ENCODE results near the gene PPP2R5C.
A peak's percentile ranks its signal among the peaks of the same experiment; 100 is the strongest.
"Not testable (repeated sequence)": the region's sequence is repeated elsewhere in the genome, so short reads cannot be mapped to it uniquely, and the experiment has no call there.

Gene PPP2R5C

DNA sequence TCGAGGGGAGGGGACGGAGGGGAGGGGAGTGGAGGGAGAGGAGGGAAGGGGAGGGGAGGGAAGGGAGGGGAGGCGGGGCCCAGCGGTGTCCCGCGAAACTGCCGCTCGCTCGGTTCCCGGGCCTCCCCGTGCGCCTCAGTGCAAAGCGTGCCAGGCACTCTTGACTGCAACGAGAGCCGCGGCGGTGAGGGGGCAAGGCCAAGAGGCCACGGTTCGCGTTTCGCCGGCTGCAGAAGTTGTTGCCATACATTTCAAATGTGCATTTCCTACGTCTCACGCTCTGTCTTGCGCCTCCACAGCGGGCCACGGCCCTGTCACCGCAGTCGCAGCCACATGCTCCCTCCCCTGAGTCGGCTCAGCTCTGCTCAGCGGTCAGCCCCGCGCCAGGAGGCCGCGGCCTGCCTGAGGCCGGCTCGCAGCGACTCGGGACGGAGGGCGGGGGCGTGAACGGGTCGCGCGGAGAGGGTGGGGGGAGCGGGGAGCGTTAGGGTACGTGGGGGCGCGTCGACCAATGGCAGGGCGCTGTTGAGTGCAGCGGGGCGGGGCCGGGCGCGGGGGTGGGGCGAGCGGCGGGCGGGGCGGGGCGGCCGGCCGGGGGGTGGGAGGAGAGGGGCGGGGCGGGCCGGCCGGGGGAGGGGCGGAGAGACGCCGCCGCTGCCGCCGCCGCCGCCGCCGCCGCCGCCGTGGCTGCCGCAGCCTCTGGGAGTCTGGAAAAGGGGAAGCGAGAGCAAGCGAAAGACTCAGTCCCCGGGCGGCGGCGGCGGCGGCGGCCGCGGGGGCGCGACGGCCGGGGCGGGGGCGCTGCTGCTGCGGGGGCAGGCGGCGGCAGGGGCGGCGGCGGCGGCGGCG lies at the start of gene PPP2R5C:
Gene PPP2R5C, plus strand, starts transcription at position 678 of the 849 bp plus-strand sequence. CDS start 185 bp downstream, outside the sequence.
- DNase-seq (ENCODE audit: low read depth, low spot score), result peak; percentile 53

DNA sequence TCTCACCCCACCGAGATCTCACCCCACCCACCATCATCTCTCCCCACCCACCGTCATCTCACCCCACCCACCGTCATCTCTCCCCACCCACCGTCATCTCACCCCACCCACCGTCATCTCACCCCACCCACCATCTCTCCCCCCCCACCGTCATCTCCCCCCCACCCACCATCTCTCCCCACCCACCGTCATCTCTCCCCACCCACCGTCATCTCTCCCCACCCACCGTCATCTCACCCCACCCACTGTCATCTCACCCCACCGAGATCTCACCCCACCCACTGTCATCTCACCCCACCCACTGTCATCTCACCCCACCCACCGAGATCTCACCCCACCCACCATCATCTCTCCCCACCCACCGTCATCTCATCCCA lies 49.7 kb upstream of the PPP2R5C start:
- DNase-seq (ENCODE audit: low read depth, low spot score), result not testable (repeated sequence)

DNA sequence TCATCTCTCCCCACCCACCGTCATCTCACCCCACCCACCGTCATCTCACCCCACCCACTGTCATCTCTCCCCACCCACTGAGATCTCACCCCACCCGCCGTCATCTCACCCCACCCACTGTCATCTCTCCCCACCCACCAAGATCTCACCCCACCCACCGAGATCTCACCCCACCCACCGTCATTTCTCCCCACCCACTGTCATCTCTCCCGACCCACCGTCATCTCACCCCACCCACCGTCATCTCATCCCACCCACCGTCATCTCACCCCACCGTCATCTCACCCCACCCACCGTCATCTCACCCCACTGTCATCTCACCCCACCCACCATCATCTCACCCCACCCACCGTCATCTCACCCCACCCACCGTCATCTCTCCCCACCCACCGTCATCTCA lies 49.2 kb upstream of the PPP2R5C start:
- not testable (repeated sequence) for DNase-seq (ENCODE audit: low read depth, low spot score)

DNA sequence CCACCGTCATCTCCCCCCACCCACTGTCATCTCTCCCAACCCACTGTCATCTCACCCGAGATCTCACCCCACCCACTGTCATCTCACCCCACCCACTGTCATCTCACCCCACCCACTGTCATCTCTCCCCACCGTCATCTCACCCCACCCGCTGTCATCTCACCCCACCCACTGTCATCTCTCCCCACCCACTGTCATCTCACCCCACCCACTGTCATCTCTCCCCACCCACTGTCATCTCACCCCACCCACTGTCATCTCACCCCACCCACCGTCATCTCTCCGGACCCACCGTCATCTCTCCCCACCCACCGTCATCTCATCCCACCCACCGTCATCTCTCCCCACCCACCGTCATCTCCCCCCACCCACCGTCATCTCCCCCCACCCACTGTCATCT lies 48.4 kb upstream of the PPP2R5C start:
- DNase-seq (ENCODE audit: low read depth, low spot score), result not testable (repeated sequence)

DNA sequence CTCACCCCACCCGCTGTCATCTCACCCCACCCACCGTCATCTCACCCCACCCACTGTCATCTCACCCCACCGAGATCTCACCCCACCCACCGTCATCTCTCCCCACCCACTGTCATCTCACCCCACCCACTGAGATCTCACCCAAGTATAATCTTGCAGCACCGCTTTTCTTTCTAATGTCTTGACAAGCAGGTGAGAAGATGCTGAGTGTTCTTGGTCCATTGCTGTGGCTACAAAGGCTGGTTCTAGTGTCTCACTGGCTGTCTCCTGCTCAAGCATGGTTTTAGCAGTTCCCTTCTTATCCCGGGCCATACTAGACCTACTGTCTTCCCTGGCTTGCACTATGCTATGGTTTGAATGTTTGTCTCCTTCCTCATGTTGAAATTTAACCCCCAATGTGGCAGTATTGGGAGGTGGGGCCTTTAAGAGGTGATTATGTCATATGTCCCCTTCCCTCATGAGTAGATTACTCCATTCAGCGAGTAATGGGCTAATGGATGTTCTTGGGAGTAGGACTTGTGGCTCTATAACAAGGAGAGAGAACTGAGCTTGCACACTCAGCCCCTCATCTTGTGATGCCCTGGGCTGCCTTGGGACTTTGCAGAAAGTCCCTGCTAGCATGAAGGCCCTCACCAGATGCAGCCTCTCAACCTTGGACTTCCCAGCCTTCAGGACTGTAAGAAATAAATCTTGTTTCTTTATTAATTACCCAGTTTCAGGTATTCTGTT lies 47.7 kb upstream of the PPP2R5C start:
- DNase-seq (ENCODE audit: low read depth, low spot score), result no peak

DNA sequence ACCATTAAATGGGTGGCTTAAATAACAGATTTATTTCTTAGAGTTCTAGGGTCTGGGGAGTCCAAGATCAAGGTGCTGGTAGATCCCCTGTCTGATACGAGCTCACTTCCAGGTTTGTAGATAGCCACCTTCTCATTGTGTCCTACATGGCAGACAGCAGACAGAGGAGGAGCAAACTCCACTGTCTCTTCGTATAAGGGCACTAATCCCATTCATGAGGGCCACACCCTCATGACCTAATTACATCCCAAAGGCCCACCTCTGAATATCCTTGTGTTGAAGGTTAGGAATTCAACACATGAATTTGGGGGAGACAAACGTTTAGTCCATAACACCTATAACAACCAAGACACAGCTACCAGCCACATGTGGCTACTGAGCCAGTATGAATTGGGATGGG lies 47.1 kb upstream of the PPP2R5C start:
- no peak for DNase-seq (ENCODE audit: low read depth, low spot score)

DNA sequence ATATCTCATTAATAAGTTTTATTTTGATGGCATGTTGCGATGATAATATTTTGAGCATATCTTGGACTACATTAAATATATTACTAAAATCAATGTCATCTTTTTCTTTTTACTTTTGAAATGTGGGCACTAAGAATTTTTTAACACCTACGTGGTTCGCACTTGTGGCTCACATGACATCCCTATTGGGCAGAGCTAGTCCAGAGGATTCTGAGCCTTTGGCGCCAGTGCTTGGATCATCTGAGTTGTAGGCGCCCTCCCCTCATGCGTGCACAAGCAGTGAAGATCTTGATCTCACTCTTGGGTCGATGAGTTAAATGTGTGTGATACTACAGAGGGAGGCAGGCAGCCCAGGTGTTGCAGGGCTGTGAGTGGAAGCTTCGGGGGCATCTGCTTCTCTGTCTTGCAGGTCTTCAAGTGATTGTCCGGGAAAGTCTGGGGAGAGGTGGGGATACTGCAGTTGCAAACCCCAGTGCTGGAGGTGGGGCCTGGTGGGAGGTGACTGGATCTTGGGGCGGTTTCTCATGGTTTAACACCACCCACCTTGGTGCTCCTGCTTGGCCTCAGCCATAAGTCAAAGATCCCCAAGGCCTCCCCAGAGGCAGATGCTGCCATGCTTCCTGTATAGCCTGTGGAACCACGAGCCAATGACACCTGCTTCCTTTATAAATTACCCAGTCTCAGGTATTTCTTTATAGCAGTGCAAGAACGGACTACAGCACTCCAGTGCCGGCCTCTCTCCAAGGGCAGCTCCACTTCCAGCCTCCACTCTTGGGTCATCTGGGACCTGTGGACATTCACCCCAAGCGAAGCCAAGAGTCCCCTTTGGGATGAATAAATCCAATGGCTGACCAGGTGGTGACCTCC lies 46.1 kb upstream of the PPP2R5C start:
- no peak for DNase-seq (ENCODE audit: low read depth, low spot score)

DNA sequence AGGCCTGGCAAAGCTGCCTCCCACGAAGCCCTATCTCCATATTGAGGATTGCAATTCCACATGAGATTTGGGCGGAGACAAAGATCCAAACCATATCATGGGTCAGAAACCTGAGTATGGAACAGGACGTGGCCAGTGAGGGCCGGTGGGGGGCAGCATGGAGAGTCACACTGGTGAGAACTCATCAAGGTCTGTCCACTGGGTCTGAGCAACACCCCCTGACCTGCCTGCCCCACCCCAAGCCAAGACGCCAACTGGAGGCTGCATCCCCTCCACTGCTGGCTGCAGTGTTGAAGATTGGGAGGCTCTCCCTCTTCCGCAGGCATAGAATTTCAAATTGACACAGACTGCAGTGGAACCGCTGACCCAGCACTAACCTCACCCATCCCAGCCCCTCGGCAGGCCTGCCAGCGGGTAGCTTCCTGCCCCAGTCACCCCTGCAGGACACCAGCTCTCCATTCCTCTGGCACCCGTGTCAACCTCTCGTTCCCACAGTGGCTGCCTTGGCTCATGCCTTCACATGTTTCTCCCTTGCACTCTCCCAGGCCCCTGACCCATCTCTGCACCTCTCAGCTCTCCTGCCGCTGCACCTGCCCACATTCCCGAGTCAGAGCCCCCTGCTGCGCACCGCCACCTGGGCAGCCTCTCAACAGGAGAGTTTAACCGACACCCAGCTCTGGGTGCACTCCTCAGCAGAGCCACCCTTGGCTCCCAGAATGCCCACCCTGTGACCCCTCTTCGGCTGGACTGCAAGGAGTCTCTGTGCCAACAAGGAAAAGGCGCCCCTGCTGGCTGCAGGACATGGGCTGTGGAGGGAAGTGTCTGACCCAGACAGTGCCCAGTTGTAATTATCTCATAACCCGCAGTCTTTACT lies 45.2 kb upstream of the PPP2R5C start:
- no peak for DNase-seq (ENCODE audit: low read depth, low spot score)

DNA sequence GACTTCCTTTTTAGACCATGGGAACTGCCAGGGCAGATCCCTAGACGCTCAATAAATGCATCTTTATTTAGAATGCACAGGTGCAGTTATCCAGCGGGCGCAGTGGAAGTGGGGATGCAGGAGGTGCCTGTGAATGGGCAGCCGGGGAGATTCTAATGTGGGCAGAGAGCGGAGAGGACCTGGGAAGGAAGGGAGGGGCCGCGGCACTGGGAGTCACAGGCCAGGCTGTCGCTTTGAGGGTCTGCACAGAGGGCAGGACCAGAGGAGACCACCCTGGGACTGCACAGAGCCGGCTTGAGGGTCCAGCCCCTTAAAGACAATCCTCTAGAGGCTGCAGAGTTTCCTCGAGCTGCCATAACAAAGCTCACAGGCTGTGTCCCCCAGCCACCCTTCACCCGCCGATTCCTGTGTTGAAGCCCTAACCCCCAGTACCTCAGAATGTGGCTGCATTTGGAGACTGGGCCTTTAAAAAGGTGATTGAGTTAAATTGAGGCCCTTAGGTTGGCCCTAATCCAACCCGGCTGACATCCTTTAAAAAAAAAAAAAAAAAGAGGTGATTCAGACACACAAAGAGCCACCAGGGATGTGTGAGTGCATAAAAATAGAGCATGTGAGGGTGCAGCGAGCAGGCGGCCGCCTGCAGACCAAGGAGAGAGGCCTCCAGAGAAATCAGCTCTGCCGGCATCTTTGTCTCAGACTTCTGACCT lies 44.4 kb upstream of the PPP2R5C start:
- no peak for DNase-seq (ENCODE audit: low read depth, low spot score)

DNA sequence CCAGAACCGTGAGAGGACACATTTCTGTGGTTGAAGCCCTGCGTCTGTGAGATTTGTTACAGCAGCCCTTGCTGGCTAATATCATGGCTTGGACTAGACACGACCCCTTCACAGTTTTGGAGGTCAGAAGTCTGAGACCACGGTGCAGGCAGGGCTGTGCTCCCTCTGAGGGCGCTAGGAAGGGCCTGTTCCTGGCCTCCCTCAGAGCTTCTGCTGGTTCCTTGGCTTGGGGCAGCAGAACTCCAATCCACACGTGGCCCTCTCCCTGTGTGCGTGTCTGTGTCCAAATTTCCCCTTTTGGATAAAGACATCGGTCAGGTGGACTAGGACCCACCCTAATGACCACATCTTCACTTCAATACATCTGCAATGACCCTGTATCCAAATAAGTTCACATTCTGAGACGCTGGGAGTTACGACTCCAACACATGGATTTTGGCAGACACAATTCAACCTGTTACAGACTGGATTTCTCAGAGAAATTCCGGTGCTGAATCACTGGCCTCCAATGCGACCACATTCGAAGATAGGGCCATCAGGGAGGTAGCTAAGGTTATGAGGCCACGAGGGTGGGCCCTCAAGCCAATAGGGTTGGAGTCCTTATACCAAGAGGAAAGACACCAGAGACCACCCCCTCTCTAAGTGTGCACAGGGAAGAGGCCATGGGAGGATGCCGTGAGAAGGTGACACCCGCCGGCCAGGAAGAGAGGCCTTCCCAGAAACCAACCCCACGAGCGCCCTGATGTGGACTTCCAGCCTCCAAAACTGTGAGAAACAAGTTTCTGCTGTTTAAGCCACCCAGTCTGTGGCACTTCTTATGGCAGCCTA lies 43.6 kb upstream of the PPP2R5C start:
- no peak for DNase-seq (ENCODE audit: low read depth, low spot score)

DNA sequence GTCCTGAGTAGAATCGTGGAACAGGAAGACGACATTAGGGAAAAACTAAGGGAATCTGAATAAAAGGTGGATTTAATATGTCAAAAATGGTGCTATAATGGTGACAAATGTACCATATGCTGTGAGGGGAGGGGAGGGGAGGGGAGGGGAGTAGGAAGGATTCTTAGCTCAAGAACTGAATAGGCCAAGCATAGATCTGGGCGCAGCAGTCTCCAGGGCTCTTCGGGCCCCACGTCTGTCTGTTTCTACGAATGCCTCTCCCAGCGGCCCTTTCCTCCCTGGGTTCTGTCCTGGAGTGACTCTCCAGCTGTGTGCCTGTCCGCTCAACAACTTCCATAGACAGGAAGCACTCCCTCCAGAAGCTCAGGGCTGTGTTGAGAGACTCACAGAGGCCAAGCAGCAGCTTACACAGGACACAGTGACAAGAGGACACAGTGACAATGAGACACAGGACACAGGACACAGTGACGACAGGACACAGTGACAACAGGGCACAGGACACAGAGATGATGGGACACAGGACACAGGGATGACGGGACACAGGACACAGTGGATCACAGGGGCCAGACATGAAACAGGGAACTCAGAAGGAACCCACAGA lies 42.4 kb upstream of the PPP2R5C start:
- no peak for DNase-seq (ENCODE audit: low read depth, low spot score)

DNA sequence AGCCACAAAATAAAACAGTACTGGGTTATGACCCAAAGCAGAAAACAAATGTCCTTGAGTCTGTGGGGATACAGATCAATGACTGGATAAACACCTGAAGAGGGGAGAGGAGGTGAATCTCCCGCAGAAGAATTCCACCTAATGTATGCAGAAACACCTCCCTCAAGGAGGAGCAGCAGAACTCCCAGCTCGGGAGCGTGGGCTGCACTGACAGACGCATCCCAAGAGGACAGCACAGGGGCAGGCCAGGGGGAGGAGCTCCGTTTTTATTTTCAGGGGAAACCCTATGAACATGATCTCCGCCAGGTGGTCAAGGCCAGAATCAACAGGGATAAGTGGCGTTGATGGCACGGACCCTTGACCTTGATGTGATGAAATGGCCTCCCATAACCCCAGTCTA lies 41.8 kb upstream of the PPP2R5C start:
- DNase-seq (ENCODE audit: low read depth, low spot score), result no peak

DNA sequence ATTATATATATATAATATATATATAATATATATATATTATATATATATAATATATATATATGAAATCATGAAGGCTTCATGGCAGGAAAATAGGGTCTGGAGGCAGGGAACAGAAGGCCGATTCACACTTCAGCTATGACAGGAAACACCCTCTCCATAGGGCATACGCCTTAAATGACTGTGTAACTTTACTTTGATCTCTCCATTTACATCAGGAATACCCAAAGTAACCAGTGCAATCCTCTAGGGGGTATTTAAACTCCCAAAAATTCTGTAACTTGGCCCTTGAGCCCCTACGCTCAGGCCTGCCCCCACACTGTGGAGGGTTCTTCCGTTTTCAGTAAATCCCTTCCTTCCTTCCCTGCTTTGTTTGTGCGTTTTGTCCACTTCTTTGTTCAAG lies 40.4 kb upstream of the PPP2R5C start:
- DNase-seq (ENCODE audit: low read depth, low spot score), result no peak

DNA sequence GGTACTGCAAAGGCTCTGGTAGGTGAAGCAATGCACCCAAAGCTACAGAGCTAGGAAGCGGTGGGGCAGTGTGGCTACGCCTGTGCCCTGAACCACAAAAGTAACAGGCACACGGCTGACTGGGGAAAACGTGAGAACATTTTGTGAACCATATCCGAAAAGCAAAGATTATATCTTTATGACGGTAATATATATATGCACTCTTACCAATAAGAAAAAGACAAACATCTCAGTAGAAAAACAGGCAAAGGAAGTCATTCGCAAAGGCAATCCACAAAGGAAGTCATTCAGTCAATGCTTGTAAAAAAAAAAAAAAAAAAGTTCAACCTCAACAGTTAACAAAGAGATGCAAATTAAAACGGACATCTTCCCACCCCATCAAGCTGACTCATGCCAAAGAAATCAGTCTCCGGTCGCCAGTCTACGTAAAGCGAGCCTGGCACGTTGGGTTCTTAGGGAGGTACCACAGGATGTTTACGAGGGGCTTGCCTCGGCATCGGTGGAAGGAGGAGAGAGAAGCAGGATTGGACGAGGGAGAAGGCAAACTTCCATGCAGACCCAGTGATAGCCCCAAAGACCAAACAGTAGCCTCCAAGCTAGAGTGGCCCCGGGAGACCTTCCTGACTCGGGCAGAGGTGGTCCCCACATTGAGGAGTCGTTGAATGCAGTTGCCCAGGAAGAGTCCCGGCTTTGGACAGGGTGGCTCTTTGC lies 39.4 kb upstream of the PPP2R5C start:
- DNase-seq (ENCODE audit: low read depth, low spot score), result no peak

DNA sequence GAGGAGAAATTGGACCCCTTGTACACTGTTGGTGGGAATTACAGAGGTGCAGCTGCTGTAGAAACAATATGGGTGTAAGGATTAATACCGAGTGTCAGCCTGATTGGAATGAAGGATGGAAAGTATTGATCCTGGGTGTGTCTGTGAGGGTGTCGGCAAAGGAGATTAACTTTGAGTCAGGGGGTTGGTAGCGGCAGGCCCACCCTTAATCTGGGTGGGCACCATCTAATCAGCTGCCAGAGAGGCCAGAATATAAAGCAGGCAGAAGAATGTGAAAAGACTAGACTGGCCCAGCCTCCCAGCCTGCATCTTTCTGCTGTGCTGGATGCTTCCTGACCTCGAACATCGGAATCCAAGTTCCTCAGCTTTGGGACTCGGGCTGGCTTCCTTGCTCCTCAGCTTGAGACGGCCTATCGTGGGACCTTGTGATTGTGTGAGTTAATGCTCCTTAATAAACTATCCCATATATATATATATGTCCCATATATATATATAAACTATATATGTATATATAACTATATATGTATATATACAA lies 38.4 kb upstream of the PPP2R5C start:
- no peak for DNase-seq (ENCODE audit: low read depth, low spot score)

DNA sequence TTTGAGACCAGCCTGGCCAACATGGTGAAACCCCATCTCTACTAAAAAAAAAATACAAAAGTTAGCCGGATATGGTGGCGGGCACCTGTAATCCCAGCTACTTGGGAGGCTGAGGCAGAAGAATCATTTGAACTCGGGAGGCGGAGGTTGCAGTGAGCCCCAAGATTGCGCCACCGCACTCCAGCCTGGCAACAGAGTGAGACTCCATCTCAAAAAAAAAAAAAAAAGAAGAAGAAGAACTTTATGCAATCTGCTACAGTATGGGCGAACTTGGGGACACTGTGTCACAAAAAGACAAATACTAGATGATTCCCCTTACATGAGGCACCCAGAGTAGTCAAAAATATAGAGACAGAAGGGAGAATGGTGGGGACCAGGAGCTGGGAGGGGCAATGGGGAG lies 35.9 kb upstream of the PPP2R5C start:
- DNase-seq (ENCODE audit: low read depth, low spot score), result not testable (repeated sequence)

DNA sequence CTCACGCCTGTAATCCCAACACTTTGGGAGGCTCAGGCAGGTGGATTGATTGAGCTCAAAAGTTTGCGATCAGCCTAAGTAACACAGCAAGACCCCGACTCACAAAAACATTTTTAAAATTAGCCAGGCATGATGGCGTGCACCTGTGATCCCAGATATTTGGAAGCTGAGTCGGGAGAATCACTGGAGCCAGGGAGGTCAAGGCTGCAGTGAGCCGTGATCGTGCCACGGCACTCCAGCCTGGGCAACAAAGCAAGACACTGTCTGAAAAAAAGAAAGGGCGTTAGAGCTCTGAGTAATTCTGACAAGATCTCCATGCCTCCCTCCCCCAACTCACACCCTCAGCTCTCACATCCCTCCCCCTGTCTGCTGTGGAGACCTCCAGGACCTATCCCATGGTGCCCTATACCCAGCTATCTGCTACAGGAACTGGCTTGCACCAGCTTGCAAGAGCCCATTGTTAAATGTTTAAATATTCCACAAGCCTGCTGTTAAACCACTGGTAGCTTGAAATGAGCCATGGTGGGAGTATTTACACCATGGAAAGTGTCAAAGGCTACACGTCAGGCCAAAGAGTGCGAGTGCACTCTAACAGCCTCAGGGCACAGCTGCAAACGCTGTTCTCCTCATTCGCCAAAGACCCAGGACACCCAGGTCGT lies 35.1 kb upstream of the PPP2R5C start:
- no peak for DNase-seq (ENCODE audit: low read depth, low spot score)

DNA sequence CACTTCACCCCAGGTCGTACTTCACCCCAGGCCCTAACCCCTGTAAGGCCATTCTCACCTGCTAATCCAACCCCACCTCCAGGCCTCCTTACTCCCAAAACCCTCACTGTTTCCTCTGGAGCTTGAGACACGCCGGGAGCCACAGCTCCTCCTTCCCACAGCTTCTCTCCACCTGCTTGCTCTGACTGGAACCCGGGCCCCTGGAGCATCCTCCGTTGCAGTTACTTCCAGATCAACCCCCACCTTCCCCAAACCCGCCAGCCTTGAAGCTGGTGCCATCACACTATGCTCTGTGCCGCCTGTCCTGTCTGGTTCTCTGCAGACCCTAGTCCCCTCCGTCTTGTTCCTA lies 34.6 kb upstream of the PPP2R5C start:
- DNase-seq (ENCODE audit: low read depth, low spot score), result no peak
